Measurements from ENCODE around the gene GH2. TPM values are rescaled to one million over a fixed set of nuclear protein-coding genes. Genes with fewer than 3 reads are reported as not detected.

Gene GH2
- total RNA-seq = not detected in 2 replicates

DNA sequence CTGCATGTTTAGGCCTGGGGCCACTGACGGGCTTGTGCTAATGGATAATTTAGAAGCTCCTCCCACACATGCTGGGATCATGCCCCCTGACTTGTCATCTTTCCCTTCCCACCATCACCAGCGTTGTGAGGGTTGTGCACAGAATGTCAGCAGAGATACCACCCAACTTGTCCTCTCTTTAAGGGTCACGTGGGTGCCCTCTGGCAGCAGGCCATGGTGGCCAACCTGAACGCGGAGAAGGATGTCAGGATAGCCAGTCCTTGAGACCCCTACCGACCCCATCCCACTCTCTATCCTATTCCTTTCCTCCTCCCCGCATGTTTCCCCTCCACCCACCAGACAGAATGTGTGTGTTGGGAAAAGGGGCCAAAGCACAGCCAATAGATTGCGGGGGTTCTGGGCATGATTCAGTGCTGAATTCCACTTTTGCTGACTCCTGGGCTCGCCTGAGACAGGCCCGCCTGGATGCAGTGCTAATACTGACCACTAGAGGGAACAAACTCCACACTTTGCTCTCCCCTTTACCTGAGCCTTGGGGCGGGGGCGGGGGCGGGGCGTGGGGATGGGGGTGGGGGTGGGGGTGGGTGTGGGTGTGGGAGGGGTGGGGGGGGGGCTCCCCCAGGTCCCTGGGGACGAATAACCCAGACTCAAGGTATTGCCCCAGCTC lies at the start of gene GH2:
TSS of gene GH2 (minus strand) at position 10 of the 667 bp plus-strand sequence. CDS start 143 bp downstream, outside the sequence.

DNA sequence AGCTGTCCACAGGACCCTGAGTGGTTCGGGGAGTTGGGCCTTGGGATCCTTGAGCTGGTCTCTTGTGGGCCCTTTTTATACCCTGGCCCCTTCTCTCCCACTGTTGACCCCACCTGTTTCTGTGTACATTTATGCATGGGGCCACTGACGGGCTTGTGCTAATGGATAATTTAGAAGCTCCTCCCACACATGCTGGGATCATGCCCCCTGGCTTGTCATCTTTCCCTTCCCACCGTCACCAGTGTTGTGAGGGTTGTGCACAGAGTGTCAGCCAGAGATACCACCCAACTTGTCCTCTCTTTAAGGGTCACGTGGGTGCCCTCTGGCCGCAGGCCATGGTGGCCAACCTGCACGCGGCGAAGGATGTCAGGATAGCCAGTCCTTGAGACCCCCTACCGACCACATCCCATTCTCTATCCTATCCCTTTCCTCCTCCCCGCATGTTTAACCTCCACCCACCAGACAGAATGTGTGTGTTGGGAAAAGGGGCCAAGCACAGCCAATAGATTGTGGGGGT lies 37.1 kb upstream of the GH2 start, which contains the start of gene GH1:
TSS of gene GH1 (minus strand) at position 51 of the 517 bp plus-strand sequence. CDS start 63 bp downstream, outside the sequence.

DNA sequence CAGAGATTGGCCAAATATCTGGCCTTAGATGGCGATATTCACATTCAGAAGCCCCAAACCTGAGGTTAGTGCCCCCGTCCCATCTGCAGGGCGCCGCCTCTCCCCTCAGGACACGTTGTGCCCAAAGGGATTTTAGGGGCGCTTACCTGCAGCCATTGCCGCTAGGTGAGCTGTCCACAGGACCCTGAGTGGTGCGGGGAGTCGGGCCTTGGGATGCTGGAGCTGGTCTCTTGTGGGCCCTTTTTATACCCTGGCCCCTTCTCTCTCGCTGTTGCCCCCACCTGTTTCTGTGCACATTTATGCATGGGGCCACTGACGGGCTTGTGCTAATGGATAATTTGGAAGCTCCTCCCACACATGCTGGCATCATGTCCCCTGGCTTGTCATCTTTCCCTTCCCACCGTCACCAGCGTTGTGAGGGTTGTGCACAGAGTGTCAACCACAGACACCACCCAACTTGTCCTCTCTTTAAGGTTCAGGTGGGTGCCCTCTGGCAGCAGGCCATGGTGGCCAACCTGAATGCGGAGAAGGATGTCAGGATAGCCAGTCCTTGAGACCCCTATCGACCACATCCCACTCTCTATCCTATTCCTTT lies 29.4 kb upstream of the GH2 start, which contains the start of gene CSHL1:
TSS of gene CSHL1 (minus strand) at position 218 of the 595 bp plus-strand sequence. CDS start at position 156, 62 bp downstream.

DNA sequence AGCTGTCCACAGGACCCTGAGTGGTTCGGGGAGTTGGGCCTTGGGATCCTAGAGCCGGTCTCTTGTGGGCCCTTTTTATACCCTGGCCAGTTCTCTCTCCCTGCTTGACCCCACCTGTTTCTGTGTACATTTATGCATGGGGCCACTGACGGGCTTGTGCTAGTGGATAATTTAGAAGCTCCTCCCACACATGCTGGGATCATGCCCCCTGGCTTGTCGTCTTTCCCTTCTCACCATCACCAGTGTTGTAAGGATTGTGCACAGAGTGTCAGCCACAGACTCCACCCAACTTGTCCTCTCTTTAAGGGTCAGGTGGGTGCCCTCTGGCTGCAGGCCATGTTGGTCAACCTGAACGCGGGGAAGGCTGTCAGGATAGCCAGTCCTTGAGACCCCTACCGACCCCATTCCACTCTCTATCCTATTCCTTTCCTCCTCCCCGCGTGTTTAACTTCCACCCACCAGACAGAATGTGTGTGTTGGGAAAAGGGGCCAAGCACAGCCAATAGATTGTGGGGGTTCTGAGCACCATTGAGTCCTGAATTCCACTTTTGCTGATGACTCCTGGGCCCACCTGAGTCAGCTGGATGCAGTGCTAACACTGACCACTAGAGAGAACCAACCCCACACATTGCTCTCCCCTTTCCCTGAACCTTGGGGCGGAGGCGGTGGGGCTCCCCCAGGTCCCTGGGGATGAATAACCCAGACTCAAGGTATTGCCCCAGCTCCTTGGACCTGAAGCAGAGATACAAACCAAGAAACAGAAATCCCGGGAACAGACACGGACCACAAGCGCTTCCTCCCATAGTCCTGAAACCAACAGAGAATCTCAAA lies 15.0 kb upstream of the GH2 start, which contains the start of gene CSH1:
TSS of gene CSH1 (minus strand) at position 51 of the 831 bp plus-strand sequence. CDS start 63 bp downstream, outside the sequence.

DNA sequence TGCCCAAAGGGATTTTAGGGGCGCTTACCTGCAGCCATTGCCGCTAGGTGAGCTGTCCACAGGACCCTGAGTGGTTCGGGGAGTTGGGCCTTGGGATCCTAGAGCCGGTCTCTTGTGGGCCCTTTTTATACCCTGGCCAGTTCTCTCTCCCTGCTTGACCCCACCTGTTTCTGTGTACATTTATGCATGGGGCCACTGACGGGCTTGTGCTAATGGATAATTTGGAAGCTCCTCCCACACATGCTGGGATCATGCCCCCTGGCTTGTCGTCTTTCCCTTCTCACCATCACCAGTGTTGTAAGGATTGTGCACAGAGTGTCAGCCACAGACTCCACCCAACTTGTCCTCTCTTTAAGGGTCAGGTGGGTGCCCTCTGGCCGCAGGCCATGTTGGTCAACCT lies 8.2 kb downstream of the GH2 start, which contains the start of gene CSH2:
TSS of gene CSH2 (minus strand) at position 101 of the 400 bp plus-strand sequence. CDS start at position 38, 63 bp downstream.

DNA sequence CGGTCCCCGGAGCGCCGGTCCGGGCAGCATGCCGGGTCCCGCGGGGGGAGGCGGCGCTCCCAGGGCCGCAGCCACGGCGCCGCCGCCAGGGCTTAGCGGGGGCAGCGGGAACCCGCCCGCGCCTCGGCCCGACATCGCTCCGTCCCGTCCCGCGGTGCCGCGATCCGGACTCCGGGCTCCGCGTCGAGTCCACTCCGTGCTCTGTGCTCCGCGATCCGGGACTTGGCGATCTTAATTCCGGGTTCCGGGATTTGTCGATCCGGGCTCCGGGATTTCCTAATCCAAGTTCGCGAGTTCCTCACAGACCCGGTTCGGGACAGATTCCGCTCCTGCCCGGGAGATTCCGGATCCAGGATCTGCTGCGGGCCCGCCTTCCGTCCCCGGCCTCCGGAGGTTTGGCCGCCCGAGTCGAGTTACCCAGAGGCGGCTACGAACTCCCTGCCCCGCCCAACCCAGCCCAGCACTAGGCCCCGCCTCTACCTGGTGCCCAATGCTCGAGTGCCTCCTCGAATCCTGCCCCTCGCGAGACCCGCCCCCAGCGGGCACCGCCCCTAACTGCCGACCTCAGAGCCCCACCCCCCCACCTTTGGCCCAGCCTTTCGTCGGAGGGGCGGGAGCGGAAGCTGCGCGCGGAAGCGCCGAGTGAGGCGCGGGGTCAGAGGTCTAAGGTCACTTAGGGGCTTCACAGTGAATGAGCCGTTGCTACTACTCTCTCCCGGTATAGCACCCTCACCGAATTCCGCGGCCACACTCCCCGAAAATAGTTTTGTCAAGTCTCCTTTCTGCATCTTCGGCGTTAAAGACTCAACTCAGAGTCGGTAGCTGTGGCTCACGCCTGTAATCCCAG lies 39.0 kb downstream of the GH2 start, which contains the start of gene SMARCD2:
TSS of gene SMARCD2 (minus strand) at position 146 of the 847 bp plus-strand sequence. CDS start at position 135, 11 bp downstream.

Other genes starting within 250 kb of the GH2 start
- 30.8 and 53.5 TPM in 2 replicates for gene LIMD2, start 181.8 kb downstream of the GH2 start, total RNA-seq
- 21.0 and 23.1 TPM in 2 replicates for gene STRADA, start 140.1 kb downstream of the GH2 start, total RNA-seq
- 33.8 and 35.8 TPM in 2 replicates for gene CCDC47, start 108.3 kb downstream of the GH2 start, total RNA-seq
- 33.0 and 35.4 TPM in 2 replicates for gene DDX42, start 107.8 kb downstream of the GH2 start, total RNA-seq
- 80.3 and 89.9 TPM in 2 replicates for gene PSMC5, start 54.5 kb downstream of the GH2 start, total RNA-seq
- 44.4 and 57.3 TPM in 2 replicates for gene FTSJ3, start 54.3 kb downstream of the GH2 start, total RNA-seq
- gene SMARCD2, start 39.3 kb downstream of the GH2 start, total RNA-seq = 72.2 and 84.7 TPM in 2 replicates
- gene CSH2, start 8.3 kb downstream of the GH2 start, total RNA-seq = not detected in 2 replicates
- not detected in 2 replicates for gene CSH1, start 14.6 kb upstream of the GH2 start, total RNA-seq
- not detected in 2 replicates for gene CSHL1, start 29.3 kb upstream of the GH2 start, total RNA-seq
- gene GH1, start 36.9 kb upstream of the GH2 start, total RNA-seq = not detected in 2 replicates
- gene CD79B, start 50.4 kb upstream of the GH2 start, total RNA-seq = 2.9 and 4.5 TPM in 2 replicates
- gene SCN4A, start 91.0 kb upstream of the GH2 start, total RNA-seq = 0.34 TPM in 1 of 2 replicates, not detected in the other
- gene PRR29, start 116.4 kb upstream of the GH2 start, total RNA-seq = 0.27 TPM in 1 of 2 replicates, not detected in the other
- 1,396 and 1,507 TPM in 2 replicates for gene ICAM2, start 138.7 kb upstream of the GH2 start, total RNA-seq
- gene ERN1, start 248.2 kb upstream of the GH2 start, total RNA-seq = 8.7 and 9.8 TPM in 2 replicates